Activated CD4-positive, alpha-beta T cell treated with anti-CD3 and anti-CD28 coated beads, Interleukin-2, Interleukin-6, amounts not matched to agents 100 ng/mL and 50 ng/mL, durations not matched to agents 16 hours and 8 hours (primary cell): Measurements from ENCODE around the gene SREBF1.

ENCODE experiments used
- DNase-seq: peaks from one replicate; pipeline ENCODE4 v3.0.0-alpha.2; 2020

SREBF1 gene

GRCh38 chr17:17839791-17840707 is 3.3 kb upstream of the SREBF1 start:
- peak; percentile 92 for DNase-seq

- no peak for DNase-seq
These were observed 1.5 kb upstream of the SREBF1 start for GRCh38 chr17:17837966-17838962.

GRCh38 chr17:17837380-17837821 is 615 bp upstream of the SREBF1 start:
- DNase-seq = no peak

- peak; percentile 98 for DNase-seq
These were observed 452 bp downstream of the SREBF1 start for GRCh38 chr17:17836250-17836817.

- no peak for DNase-seq
These were observed 1.2 kb downstream of the SREBF1 start for GRCh38 chr17:17835415-17836249.

- no peak for DNase-seq
These were observed 1.8 kb downstream of the SREBF1 start for GRCh38 chr17:17834974-17835373.

GRCh38 chr17:17833658-17834357 is 3.0 kb downstream of the SREBF1 start:
- DNase-seq = no peak

- no peak for DNase-seq
These were observed 4.8 kb downstream of the SREBF1 start for GRCh38 chr17:17832032-17832363.

- DNase-seq = no peak
These were observed 5.4 kb downstream of the SREBF1 start for GRCh38 chr17:17831208-17832031.

GRCh38 chr17:17830740-17831207 is 6.0 kb downstream of the SREBF1 start:
- no peak for DNase-seq

GRCh38 chr17:17830269-17830567 is 6.6 kb downstream of the SREBF1 start:
- DNase-seq = no peak

GRCh38 chr17:17827826-17828621 is 8.8 kb downstream of the SREBF1 start:
- no peak for DNase-seq

GRCh38 chr17:17826942-17827785 is 9.6 kb downstream of the SREBF1 start:
- DNase-seq = no peak

- DNase-seq = no peak
These were observed 10.5 kb downstream of the SREBF1 start for GRCh38 chr17:17826342-17826713.

- no peak for DNase-seq
These were observed 11.8 kb downstream of the SREBF1 start for GRCh38 chr17:17824783-17825614.

GRCh38 chr17:17824119-17824782 is 12.5 kb downstream of the SREBF1 start:
- DNase-seq = no peak

- DNase-seq = peak; percentile 92
These were observed 13.2 kb downstream of the SREBF1 start for GRCh38 chr17:17823433-17824118.
